H9 (cell line): Measurements from ENCODE around the gene GNL3. TPM values are rescaled to one million over a fixed set of nuclear protein-coding genes. Genes with fewer than 3 reads are reported as not detected.

ENCODE experiments used
- DNase-seq: peaks from one replicate; pipeline ENCODE4 v3.0.0-alpha.2; 2017
- H2AFZ ChIP-seq: one replicate; pipeline ENCODE4 v1.6.1; 2013; ENCODE audit warnings: mild to moderate bottlenecking, low read length, control low read depth, moderate library complexity
- H2AK5ac ChIP-seq: 2 replicates; pipeline ENCODE4 v1.6.1; 2013; ENCODE audit warnings: low read length, control low read depth, mixed read lengths; ENCODE audit not compliant: insufficient read length
- H2BK120ac ChIP-seq: one replicate; pipeline ENCODE4 v1.6.1; 2013; ENCODE audit warnings: low read depth, mild to moderate bottlenecking, low read length, control low read depth, inconsistent platforms; ENCODE audit not compliant: poor library complexity, severe bottlenecking
- H2BK12ac ChIP-seq: 2 replicates; pipeline ENCODE4 v1.6.1; 2013; ENCODE audit warnings: low read length, control low read depth, mixed read lengths, low read depth; ENCODE audit not compliant: insufficient read length
- H2BK15ac ChIP-seq: 2 replicates; pipeline ENCODE4 v1.6.1; 2013; ENCODE audit warnings: low read depth, low read length, control low read depth
- H2BK20ac ChIP-seq: one replicate; pipeline ENCODE4 v1.6.1; 2013; ENCODE audit warnings: low read depth, mild to moderate bottlenecking, low read length, control low read depth, inconsistent platforms; ENCODE audit not compliant: poor library complexity, severe bottlenecking
- H2BK5ac ChIP-seq: 2 replicates; pipeline ENCODE4 v1.6.1; 2013; ENCODE audit warnings: low read length, control low read depth, mixed read lengths; ENCODE audit not compliant: insufficient read length
- H3K14ac ChIP-seq: 2 replicates; pipeline ENCODE4 v1.6.1; 2013; ENCODE audit warnings: low read length, control low read depth; ENCODE audit not compliant: insufficient read depth
- H3K18ac ChIP-seq: 2 replicates; pipeline ENCODE4 v1.6.1; 2013; ENCODE audit warnings: low read depth, mild to moderate bottlenecking, mixed read lengths, low read length, control low read depth; ENCODE audit not compliant: insufficient read length
- H3K23ac ChIP-seq: 2 replicates; pipeline ENCODE4 v1.6.1; 2013; ENCODE audit warnings: low read length, control low read depth, mixed read lengths, low read depth; ENCODE audit not compliant: insufficient read length
- H3K23me2 ChIP-seq: 2 replicates; pipeline ENCODE4 v1.6.1; 2013; ENCODE audit warnings: low read depth, mild to moderate bottlenecking, mixed read lengths, low read length, control low read depth; ENCODE audit not compliant: insufficient read length, poor library complexity, severe bottlenecking
- H3K27ac ChIP-seq: 2 replicates; pipeline ENCODE4 v1.5.1; 2013; ENCODE audit warnings: low read length, control low read depth, mixed read lengths, low read depth; ENCODE audit not compliant: insufficient read length
- H3K27me3 ChIP-seq: 2 replicates; pipeline ENCODE4 v1.6.1; 2013; ENCODE audit warnings: low read length, control low read depth, inconsistent platforms; ENCODE audit not compliant: insufficient read depth
- H3K4ac ChIP-seq: 2 replicates; pipeline ENCODE4 v1.6.1; 2013; ENCODE audit warnings: low read depth, mild to moderate bottlenecking, control low read depth, inconsistent platforms, low read length, moderate library complexity
- H3K4me1 ChIP-seq: 2 replicates; pipeline ENCODE4 v1.6.1; 2013; ENCODE audit warnings: low read length, control low read depth, inconsistent platforms; ENCODE audit not compliant: insufficient read depth
- H3K4me2 ChIP-seq: 2 replicates; pipeline ENCODE4 v1.6.1; 2013; ENCODE audit warnings: low read length, control low read depth, mixed read lengths; ENCODE audit not compliant: insufficient read length, insufficient read depth
- H3K56ac ChIP-seq: 2 replicates; pipeline ENCODE4 v1.6.1; 2013; ENCODE audit warnings: low read depth, mild to moderate bottlenecking, mixed read lengths, low read length, control low read depth; ENCODE audit not compliant: insufficient read length
- H3K79me1 ChIP-seq: 2 replicates; pipeline ENCODE4 v1.6.1; 2013; ENCODE audit warnings: low read depth, mild to moderate bottlenecking, moderate library complexity, low read length, control low read depth, inconsistent platforms; ENCODE audit not compliant: insufficient read depth, poor library complexity, severe bottlenecking
- H3K79me2 ChIP-seq: 2 replicates; pipeline ENCODE4 v1.6.1; 2013; ENCODE audit warnings: low read length, control low read depth, inconsistent platforms; ENCODE audit not compliant: insufficient read depth
- H3K9ac ChIP-seq: 2 replicates; pipeline ENCODE4 v1.6.1; 2013; ENCODE audit warnings: low read length, control low read depth, mixed read lengths; ENCODE audit not compliant: insufficient read length; ENCODE audit errors: extremely low read depth
- H3K9me3 ChIP-seq: one replicate; pipeline ENCODE4 v1.6.1; 2013; ENCODE audit warnings: low read depth, low read length, inconsistent platforms; ENCODE audit not compliant: control insufficient read depth
- H3T11ph ChIP-seq: one replicate; pipeline ENCODE4 v1.6.1; 2013; ENCODE audit warnings: mild to moderate bottlenecking, low read length, control low read depth, inconsistent platforms
- H4K20me1 ChIP-seq: one replicate; pipeline ENCODE4 v1.6.1; 2013; ENCODE audit not compliant: control insufficient read depth, insufficient read length, insufficient read depth
- H4K5ac ChIP-seq: 2 replicates; pipeline ENCODE4 v1.6.1; 2013; ENCODE audit warnings: low read depth, mild to moderate bottlenecking, mixed read lengths, low read length, control low read depth; ENCODE audit not compliant: insufficient read length
- H4K8ac ChIP-seq: replicated peaks from 2 replicates; pipeline ENCODE4 v1.6.1; 2013; ENCODE audit warnings: low read length, control low read depth, mixed read lengths, low read depth; ENCODE audit not compliant: insufficient read length
- H4K91ac ChIP-seq: 2 replicates; pipeline ENCODE4 v1.6.1; 2013; ENCODE audit warnings: low read depth, mild to moderate bottlenecking, moderate library complexity, mixed read lengths, low read length, control low read depth; ENCODE audit not compliant: insufficient read length
- H3K27ac Mint-ChIP-seq, 3 experiments: 2 replicates in 2 of 3; 3 replicates in 1 of 3; pipeline ENCODE4 v1.8.0; 2020 to 2021; ENCODE audit warnings: mixed read lengths in 3 of 3, mild to moderate bottlenecking in 1 of 3, moderate library complexity in 1 of 3
- H3K27me3 Mint-ChIP-seq: 2 replicates; pipeline ENCODE4 v1.8.0; 2021; ENCODE audit warnings: low read depth, mild to moderate bottlenecking, moderate library complexity, mixed read lengths
- H3K36me3 Mint-ChIP-seq, 3 experiments: 2 replicates in 2 of 3; 3 replicates in 1 of 3; pipeline ENCODE4 v1.8.0; 2020 to 2021; ENCODE audit warnings: low read depth in 3 of 3, mixed read lengths in 3 of 3; ENCODE audit not compliant: insufficient read depth in 1 of 3
- H3K4me1 Mint-ChIP-seq, 2 experiments: 2 replicates each; pipeline ENCODE4 v1.8.0; 2020; ENCODE audit warnings: mixed read lengths in 2 of 2
- H3K4me3 Mint-ChIP-seq, 2 experiments: 2 replicates in 1 of 2; 3 replicates in 1 of 2; pipeline ENCODE4 v1.8.0; 2020 to 2021; ENCODE audit warnings: mild to moderate bottlenecking in 2 of 2, mixed read lengths in 2 of 2, moderate library complexity in 1 of 2
- H3K9me3 Mint-ChIP-seq, 2 experiments: 2 replicates in 1 of 2; 3 replicates in 1 of 2; pipeline ENCODE4 v1.8.0; 2020; ENCODE audit warnings: mild to moderate bottlenecking in 2 of 2, mixed read lengths in 2 of 2, moderate library complexity in 1 of 2
- WGBS: extraction: QIAGEN DNeasy Blood & Tissue Kit; methylation state at CpG from one replicate; pipeline ENCODE4 v1.1.7; 2013; ENCODE audit warnings: missing lambda C conversion rate, low lambda C conversion rate, mixed read lengths; ENCODE audit not compliant: insufficient read length; ENCODE audit errors: extremely low coverage; 5-methylcytosine and 5-hydroxymethylcytosine counted together
- total RNA-seq: library from RNA; stranded (reverse); gene quantifications from 2 replicates; pipeline ENCODE4 v1.2.1, GENCODE V29; 2021
- TF ChIP-seq, protein P1 (sequence below): fragments of 200-600 bp; sonication (generic); conservative IDR thresholded peaks from 3 replicates; pipeline ENCODE4 v1.8.0; 2021; ENCODE audit warnings: antibody characterized with exemption, mild to moderate bottlenecking

Gene GNL3
- total RNA-seq, 1 experiment from 2014 or later: 250 TPM

DNA sequence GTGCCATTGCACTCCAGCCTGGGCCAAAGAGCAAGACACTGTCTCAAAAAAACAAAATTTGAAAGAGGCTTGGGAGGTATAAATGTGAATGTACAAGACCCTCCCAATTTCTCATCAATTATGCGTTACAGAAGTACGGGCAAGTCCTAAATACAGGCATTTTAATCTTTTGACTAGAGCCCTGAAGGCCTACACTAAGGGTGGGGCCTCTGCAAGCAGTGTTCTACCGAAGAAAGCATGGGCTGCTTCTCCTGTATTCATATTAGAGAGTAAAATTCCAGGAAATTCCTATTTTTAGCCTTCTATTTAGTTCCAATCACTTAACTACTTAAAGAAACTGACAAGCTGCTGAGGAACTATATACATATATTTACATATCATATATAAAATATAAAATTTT is 25.8 kb upstream of the GNL3 start:
- H3K4me1 ChIP-seq: no peaks in the 10 kb centered on the region
- no peak overlapping the region for H3T11ph ChIP-seq
- no peak overlapping the region for H3K27ac Mint-ChIP-seq
- no peak overlapping the region for H3K4me2 ChIP-seq
- H3K23me2 ChIP-seq: no peaks in the 10 kb centered on the region
- no peak overlapping the region for H2BK5ac ChIP-seq
- H3K23ac ChIP-seq: no peak overlapping the region
- H2BK20ac ChIP-seq: no peak overlapping the region
- no peaks in the 10 kb centered on the region for H3K27me3 ChIP-seq
- no peak overlapping the region for H4K91ac ChIP-seq
- H2BK15ac ChIP-seq: no peak overlapping the region
- no peak overlapping the region for H2BK12ac ChIP-seq
- no peaks in the 10 kb centered on the region for H3K27me3 Mint-ChIP-seq
- no peak overlapping the region for H3K56ac ChIP-seq
- H3K27ac ChIP-seq: no peak overlapping the region
- H2AK5ac ChIP-seq: no peak overlapping the region
- no peak overlapping the region for H3K9ac ChIP-seq
- H4K8ac ChIP-seq: no peak overlapping the region
- H3K14ac ChIP-seq: no peak overlapping the region
- H3K9me3 Mint-ChIP-seq: no peaks in the 10 kb centered on the region; a peak in 1 of 5 replicates
- no peak overlapping the region for H2AFZ ChIP-seq
- TF ChIP-seq, protein P1, sequence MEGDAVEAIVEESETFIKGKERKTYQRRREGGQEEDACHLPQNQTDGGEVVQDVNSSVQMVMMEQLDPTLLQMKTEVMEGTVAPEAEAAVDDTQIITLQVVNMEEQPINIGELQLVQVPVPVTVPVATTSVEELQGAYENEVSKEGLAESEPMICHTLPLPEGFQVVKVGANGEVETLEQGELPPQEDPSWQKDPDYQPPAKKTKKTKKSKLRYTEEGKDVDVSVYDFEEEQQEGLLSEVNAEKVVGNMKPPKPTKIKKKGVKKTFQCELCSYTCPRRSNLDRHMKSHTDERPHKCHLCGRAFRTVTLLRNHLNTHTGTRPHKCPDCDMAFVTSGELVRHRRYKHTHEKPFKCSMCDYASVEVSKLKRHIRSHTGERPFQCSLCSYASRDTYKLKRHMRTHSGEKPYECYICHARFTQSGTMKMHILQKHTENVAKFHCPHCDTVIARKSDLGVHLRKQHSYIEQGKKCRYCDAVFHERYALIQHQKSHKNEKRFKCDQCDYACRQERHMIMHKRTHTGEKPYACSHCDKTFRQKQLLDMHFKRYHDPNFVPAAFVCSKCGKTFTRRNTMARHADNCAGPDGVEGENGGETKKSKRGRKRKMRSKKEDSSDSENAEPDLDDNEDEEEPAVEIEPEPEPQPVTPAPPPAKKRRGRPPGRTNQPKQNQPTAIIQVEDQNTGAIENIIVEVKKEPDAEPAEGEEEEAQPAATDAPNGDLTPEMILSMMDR: no peak
- no peak overlapping the region for H2BK120ac ChIP-seq
- no CpG with 5 or more reads among the region's 3 CpGs for whole genome bisulfite sequencing
- no peak overlapping the region for H3K18ac ChIP-seq
- H3K36me3 Mint-ChIP-seq: peaks cover 29 to 80% (median 58%) of the 10 kb centered on the region in 3 experiments; a peak in 6 of 7 replicates
- H3K4me3 Mint-ChIP-seq: no peak overlapping the region
- no peak for DNase-seq
- no peaks in the 10 kb centered on the region for H3K79me2 ChIP-seq
- H3K4ac ChIP-seq: no peak overlapping the region
- no peaks in the 10 kb centered on the region for H3K9me3 ChIP-seq
- H3K4me1 Mint-ChIP-seq: peaks cover 6% of the 10 kb centered on the region in 2 experiments
- H4K20me1 ChIP-seq: no peaks in the 10 kb centered on the region
- H4K5ac ChIP-seq: no peak overlapping the region
- no peaks in the 10 kb centered on the region for H3K79me1 ChIP-seq
